Measurements from ENCODE around the gene C10orf120.

C10orf120 gene

DNA sequence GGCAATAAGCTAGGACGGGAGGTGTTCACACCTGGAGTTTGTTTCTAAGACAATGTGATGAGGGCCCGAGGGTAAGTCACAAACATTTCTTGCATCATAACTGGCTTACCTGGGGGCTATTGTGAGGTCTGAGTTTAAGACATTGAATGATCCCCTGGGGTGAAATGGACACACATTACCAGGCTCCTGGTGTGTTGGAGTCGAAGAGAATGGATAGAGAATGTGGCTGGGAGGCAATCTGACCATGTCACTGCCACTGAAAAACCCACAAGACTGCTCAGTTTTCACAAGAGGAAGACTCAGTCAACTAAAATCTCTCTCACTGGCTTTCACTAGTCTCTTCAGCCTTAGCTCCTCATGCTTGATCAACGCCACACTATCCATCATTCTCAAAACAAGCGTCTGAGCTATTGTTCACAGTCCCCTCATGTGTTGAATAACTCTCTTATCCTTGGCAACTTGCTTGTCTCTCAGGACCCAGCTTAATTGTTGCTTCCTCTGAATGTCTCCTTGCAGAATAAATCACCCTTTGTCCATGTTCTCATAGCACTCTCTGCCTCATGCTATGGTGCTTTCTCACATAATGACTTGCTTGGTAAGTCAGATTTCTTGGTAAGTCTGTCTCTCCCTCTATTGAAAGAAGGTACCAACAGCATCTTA lies at the start of gene C10orf120:
Gene C10orf120 (minus strand): TSS at position 51 of the 660 bp plus-strand sequence. CDS start 56 bp downstream, outside the sequence.
- no peak for TF ChIP-seq CTCF (IDR thresholded peaks at IDR 0.05; ENCODE audit: control insufficient read depth, insufficient read depth, low read depth, low read length, missing control alignments)
- no peak for DNase-seq (ENCODE audit: low read depth)
- no peak within 1 kb of the TSS for H3K4me3 ChIP-seq (ENCODE audit: control insufficient read depth, low read depth, low read length)

DNA sequence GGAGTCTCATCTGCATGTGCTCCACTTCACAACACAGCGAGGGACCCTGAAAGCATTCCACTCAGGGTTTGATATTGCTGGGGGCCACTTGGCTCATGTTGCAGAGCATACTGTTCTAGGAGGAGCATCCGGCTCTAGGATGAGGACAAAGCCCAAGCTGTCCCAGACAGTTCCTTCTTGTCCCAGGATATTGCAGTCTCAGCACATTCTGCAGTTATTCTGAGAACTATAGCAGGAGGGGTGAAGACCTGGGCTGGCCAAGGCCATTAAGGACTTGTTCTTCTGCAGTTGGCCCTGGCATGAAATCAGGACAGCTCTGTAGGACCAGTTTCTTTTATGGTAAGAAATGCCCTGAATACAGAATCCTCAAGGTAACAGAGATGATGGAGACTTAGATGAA lies 48.9 kb upstream of the C10orf120 start:
- no peak for DNase-seq (ENCODE audit: low read depth)
- H3K4me3 ChIP-seq (ENCODE audit: control insufficient read depth, low read depth, low read length) = no peak overlapping the region
- TF ChIP-seq CTCF (IDR thresholded peaks at IDR 0.05; ENCODE audit: control insufficient read depth, insufficient read depth, low read depth, low read length, missing control alignments) = no peak

DNA sequence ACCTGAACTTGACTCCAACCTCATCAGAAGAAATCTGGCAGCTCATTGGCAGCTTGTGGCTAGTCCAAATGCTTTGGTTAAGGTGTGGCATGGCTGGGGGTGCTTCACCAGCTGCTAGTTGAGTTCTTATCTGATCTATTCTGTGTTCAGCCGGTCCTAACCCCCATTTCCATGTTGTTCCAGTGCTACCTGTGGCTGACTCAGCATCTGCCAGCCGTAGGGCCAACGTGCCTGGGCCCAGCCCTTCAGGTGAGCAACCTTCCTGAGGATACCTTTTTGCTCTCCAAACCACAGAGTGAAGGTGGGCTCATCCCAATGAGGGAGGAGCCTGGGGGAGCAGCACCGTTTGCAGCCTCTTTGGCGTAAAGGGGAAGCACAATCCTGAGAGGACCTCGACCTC lies 46.8 kb upstream of the C10orf120 start:
- no peak for DNase-seq (ENCODE audit: low read depth)
- TF ChIP-seq CTCF (IDR thresholded peaks at IDR 0.05; ENCODE audit: control insufficient read depth, insufficient read depth, low read depth, low read length, missing control alignments) = no peak
- no peak overlapping the region for H3K4me3 ChIP-seq (ENCODE audit: control insufficient read depth, low read depth, low read length)

DNA sequence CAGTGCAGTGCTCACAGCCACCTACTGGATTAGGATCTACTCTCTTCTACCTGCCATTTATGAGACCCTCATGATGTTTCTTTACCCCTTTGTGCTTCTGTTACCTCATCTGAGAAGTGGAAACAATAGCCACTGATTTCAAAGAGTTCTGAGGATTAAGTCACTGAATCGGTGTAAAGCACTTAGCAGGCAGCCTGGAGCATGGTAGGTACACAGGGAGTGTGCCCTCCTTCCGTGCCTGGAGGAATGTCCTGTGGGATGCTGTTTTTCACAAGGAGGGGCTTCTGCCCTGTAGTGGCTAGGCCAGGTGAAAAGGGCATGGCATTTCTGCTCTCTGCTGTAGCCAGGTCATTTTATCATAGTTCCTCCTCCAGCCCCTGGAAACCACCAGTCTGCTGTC lies 44.6 kb upstream of the C10orf120 start:
- H3K4me3 ChIP-seq (ENCODE audit: control insufficient read depth, low read depth, low read length) = no peak overlapping the region
- no peak for TF ChIP-seq CTCF (IDR thresholded peaks at IDR 0.05; ENCODE audit: control insufficient read depth, insufficient read depth, low read depth, low read length, missing control alignments)
- DNase-seq (ENCODE audit: low read depth) = no peak

- no peak for TF ChIP-seq CTCF (IDR thresholded peaks at IDR 0.05; ENCODE audit: control insufficient read depth, insufficient read depth, low read depth, low read length, missing control alignments)
- no peak overlapping the region for H3K4me3 ChIP-seq (ENCODE audit: control insufficient read depth, low read depth, low read length)
- no peak for DNase-seq (ENCODE audit: low read depth)
Measured at GRCh38 chr10:122740640-122741039, 41.0 kb upstream of the C10orf120 start.

DNA sequence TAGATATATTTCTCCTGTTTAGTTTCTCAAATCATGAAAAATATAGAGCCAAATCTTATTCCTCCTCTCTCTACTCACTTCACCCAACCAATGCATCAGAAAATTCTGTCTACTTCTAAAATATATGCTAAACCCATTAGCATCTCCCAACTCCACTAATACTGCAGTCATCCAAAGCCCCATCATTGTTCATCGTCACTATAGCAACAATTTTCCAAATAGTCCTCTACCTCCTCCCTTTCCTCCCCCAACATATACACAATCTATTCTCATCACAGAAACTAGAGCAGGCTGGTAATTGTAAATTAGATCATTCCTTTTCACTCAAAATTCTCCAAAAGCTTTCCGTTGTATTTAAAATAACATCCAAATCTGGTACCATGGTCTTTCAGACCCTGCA lies 38.4 kb upstream of the C10orf120 start:
- no peak for TF ChIP-seq CTCF (IDR thresholded peaks at IDR 0.05; ENCODE audit: control insufficient read depth, insufficient read depth, low read depth, low read length, missing control alignments)
- no peak for DNase-seq (ENCODE audit: low read depth)
- H3K4me3 ChIP-seq (ENCODE audit: control insufficient read depth, low read depth, low read length) = no peak overlapping the region

All from AG09309 (cell line).